ENCODE measurements around the gene CCDC86.

- TF ChIP-seq CTCF (IDR thresholded peaks at IDR 0.05) (no peak), MAFK (IDR thresholded peaks at IDR 0.05; ENCODE audit: partially characterized antibody) (no peak), BCL3 (IDR thresholded peaks at IDR 0.05) (no peak), POLR2A (IDR thresholded peaks at IDR 0.05; ENCODE audit: low read length) (no peak), EP300 (IDR thresholded peaks at IDR 0.05) (no peak), TP53 (CRISPR knock-in tag; IDR thresholded peaks at IDR 0.05) (no peak)
- TF ChIP-seq, protein P1, sequence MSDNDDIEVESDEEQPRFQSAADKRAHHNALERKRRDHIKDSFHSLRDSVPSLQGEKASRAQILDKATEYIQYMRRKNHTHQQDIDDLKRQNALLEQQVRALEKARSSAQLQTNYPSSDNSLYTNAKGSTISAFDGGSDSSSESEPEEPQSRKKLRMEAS (IDR thresholded peaks at IDR 0.05) = no peak
- TF ChIP-seq, protein P2, sequence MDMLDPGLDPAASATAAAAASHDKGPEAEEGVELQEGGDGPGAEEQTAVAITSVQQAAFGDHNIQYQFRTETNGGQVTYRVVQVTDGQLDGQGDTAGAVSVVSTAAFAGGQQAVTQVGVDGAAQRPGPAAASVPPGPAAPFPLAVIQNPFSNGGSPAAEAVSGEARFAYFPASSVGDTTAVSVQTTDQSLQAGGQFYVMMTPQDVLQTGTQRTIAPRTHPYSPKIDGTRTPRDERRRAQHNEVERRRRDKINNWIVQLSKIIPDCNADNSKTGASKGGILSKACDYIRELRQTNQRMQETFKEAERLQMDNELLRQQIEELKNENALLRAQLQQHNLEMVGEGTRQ (IDR thresholded peaks at IDR 0.05) = no peak
- TF ChIP-seq, protein P3, sequence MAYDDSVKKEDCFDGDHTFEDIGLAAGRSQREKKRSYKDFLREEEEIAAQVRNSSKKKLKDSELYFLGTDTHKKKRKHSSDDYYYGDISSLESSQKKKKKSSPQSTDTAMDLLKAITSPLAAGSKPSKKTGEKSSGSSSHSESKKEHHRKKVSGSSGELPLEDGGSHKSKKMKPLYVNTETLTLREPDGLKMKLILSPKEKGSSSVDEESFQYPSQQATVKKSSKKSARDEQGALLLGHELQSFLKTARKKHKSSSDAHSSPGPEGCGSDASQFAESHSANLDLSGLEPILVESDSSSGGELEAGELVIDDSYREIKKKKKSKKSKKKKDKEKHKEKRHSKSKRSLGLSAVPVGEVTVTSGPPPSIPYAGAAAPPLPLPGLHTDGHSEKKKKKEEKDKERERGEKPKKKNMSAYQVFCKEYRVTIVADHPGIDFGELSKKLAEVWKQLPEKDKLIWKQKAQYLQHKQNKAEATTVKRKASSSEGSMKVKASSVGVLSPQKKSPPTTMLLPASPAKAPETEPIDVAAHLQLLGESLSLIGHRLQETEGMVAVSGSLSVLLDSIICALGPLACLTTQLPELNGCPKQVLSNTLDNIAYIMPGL (CRISPR knock-in tag; IDR thresholded peaks at IDR 0.05; ENCODE audit: borderline replicate concordance) = no peak
Measured at GRCh38 chr11:60878245-60879101, 36.6 kb downstream of the CCDC86 start.
